ENCODE data around the gene PRKN. TPM values are rescaled to one million over a fixed set of nuclear protein-coding genes. Genes with fewer than 3 reads are reported as not detected.

PRKN gene
- total RNA-seq, 1 donor from 2014 or later = 7.0 TPM

- no peaks in the 10 kb centered on the region for H3K9me3 Mint-ChIP-seq (ENCODE audit: unreplicated experiment)
- no peak for DNase-seq
- no peak overlapping the region for H3K27ac Mint-ChIP-seq (ENCODE audit: unreplicated experiment)
These were observed 117.2 kb downstream of the PRKN start for GRCh38 chr6:162610351-162610750.

GRCh38 chr6:162605881-162606280 is 121.7 kb downstream of the PRKN start:
- H3K36me3 Mint-ChIP-seq (ENCODE audit: unreplicated experiment) = no peaks in the 10 kb centered on the region
- TF ChIP-seq, protein P1, sequence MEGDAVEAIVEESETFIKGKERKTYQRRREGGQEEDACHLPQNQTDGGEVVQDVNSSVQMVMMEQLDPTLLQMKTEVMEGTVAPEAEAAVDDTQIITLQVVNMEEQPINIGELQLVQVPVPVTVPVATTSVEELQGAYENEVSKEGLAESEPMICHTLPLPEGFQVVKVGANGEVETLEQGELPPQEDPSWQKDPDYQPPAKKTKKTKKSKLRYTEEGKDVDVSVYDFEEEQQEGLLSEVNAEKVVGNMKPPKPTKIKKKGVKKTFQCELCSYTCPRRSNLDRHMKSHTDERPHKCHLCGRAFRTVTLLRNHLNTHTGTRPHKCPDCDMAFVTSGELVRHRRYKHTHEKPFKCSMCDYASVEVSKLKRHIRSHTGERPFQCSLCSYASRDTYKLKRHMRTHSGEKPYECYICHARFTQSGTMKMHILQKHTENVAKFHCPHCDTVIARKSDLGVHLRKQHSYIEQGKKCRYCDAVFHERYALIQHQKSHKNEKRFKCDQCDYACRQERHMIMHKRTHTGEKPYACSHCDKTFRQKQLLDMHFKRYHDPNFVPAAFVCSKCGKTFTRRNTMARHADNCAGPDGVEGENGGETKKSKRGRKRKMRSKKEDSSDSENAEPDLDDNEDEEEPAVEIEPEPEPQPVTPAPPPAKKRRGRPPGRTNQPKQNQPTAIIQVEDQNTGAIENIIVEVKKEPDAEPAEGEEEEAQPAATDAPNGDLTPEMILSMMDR (IDR thresholded peaks at IDR 0.05; ENCODE audit: partially characterized antibody, unreplicated experiment) = no peak
- no peak overlapping the region for H3K4me3 Mint-ChIP-seq (ENCODE audit: unreplicated experiment)
- H3K9me3 Mint-ChIP-seq (ENCODE audit: unreplicated experiment) = peaks cover 2% of the 10 kb centered on the region
- peaks cover 19% of the 10 kb centered on the region for H3K4me1 Mint-ChIP-seq (ENCODE audit: low read depth, unreplicated experiment)
- no peak for DNase-seq
- H3K27me3 Mint-ChIP-seq (ENCODE audit: unreplicated experiment) = no peaks in the 10 kb centered on the region
- no peak overlapping the region for H3K27ac Mint-ChIP-seq (ENCODE audit: unreplicated experiment)

More at GRCh38 chr6:162610351-162610750, 117.2 kb downstream of the PRKN start:
- TF ChIP-seq, protein P1 (IDR thresholded peaks at IDR 0.05; ENCODE audit: partially characterized antibody, unreplicated experiment) = no peak
- no peaks in the 10 kb centered on the region for H3K27me3 Mint-ChIP-seq (ENCODE audit: unreplicated experiment)
- H3K36me3 Mint-ChIP-seq (ENCODE audit: unreplicated experiment) = no peaks in the 10 kb centered on the region
- no peak overlapping the region for H3K4me3 Mint-ChIP-seq (ENCODE audit: unreplicated experiment)
- H3K4me1 Mint-ChIP-seq (ENCODE audit: low read depth, unreplicated experiment) = peaks cover 2% of the 10 kb centered on the region

- Mint-ChIP-seq H3K27me3 (ENCODE audit: unreplicated experiment) (no peaks in the 10 kb centered on the region), H3K4me3 (ENCODE audit: unreplicated experiment) (peak overlapping the region; percentile 30), H3K4me1 (ENCODE audit: low read depth, unreplicated experiment) (peaks cover 19% of the 10 kb centered on the region), H3K36me3 (ENCODE audit: unreplicated experiment) (no peaks in the 10 kb centered on the region), H3K9me3 (ENCODE audit: unreplicated experiment) (peaks cover 2% of the 10 kb centered on the region), H3K27ac (ENCODE audit: unreplicated experiment) (peak overlapping the region; percentile 49)
- DNase-seq = no peak
- TF ChIP-seq, protein P1 (IDR thresholded peaks at IDR 0.05; ENCODE audit: partially characterized antibody, unreplicated experiment) = no peak
These were observed 124.1 kb downstream of the PRKN start for GRCh38 chr6:162603231-162604015.

DNA sequence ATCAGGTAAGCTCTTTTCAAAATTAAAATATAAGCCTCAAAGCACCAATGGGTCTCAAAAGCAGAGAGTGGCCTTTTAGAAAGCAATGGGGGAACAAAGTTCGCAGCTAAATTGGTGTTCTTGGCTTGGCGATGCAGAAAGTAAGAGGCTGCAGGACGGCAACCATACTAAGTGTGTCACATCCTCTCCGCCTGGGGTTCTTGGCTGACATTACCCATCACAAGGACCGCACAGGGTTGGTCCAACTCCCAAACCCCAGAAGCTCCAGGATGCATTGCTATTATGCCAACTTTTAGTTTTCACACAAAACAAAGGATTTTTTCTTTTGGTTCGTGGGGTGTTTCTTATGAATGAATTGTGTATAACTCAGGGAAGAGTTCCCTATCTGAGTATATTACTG is 124.8 kb downstream of the PRKN start:
- no peak for DNase-seq
- TF ChIP-seq, protein P1 (IDR thresholded peaks at IDR 0.05; ENCODE audit: partially characterized antibody, unreplicated experiment) = no peak
- H3K9me3 Mint-ChIP-seq (ENCODE audit: unreplicated experiment) = peaks cover 2% of the 10 kb centered on the region
- H3K4me3 Mint-ChIP-seq (ENCODE audit: unreplicated experiment) = no peak overlapping the region
- no peaks in the 10 kb centered on the region for H3K36me3 Mint-ChIP-seq (ENCODE audit: unreplicated experiment)
- no peak overlapping the region for H3K27ac Mint-ChIP-seq (ENCODE audit: unreplicated experiment)
- H3K4me1 Mint-ChIP-seq (ENCODE audit: low read depth, unreplicated experiment) = peaks cover 19% of the 10 kb centered on the region
- no peaks in the 10 kb centered on the region for H3K27me3 Mint-ChIP-seq (ENCODE audit: unreplicated experiment)

DNA sequence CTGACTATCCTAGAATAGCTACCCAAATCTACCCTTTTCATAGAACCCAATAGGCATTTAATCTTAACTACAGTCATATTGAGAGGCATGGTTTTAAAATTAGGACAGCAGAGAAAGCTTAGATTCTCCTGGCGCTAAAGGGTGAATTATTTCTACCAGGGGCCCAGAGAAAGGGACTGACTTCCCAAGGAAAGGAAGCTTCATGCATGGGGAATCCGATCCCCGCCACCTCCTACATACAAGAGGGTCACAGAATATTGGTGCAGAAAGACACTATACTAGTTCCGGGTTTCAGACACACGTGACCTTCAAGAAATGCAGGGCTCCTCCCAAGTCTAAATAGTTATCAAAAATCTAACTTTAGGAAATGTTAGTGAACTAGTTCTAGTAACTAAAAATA is 130.9 kb downstream of the PRKN start:
- no peaks in the 10 kb centered on the region for H3K27me3 Mint-ChIP-seq (ENCODE audit: unreplicated experiment)
- H3K36me3 Mint-ChIP-seq (ENCODE audit: unreplicated experiment) = no peaks in the 10 kb centered on the region
- H3K9me3 Mint-ChIP-seq (ENCODE audit: unreplicated experiment) = no peaks in the 10 kb centered on the region
- DNase-seq = no peak
- TF ChIP-seq, protein P1 (IDR thresholded peaks at IDR 0.05; ENCODE audit: partially characterized antibody, unreplicated experiment) = no peak
- no peak overlapping the region for H3K4me3 Mint-ChIP-seq (ENCODE audit: unreplicated experiment)
- H3K27ac Mint-ChIP-seq (ENCODE audit: unreplicated experiment) = no peak overlapping the region
- no peaks in the 10 kb centered on the region for H3K4me1 Mint-ChIP-seq (ENCODE audit: low read depth, unreplicated experiment)
